Gastrocnemius medialis (tissue), 4 donors: ENCODE data around the gene SSH3. TPM values are rescaled to one million over a fixed set of nuclear protein-coding genes. Genes with fewer than 3 reads are reported as not detected.

ENCODE experiments used
- ATAC-seq, 2 donors: fragments of 150-250 bp; one replicate each; pipeline ENCODE4 v1.9.1; 2016
- DNase-seq, 2 donors: peaks; one replicate each; pipeline ENCODE4 v3.0.0-alpha.2; 2019
- H3K27ac ChIP-seq, 4 donors: fragments of 200-600 bp; sonication (generic); 1 replicate in 1 of 4; 2 replicates in 3 of 4; pipeline ENCODE4 v1.5.1; 2016 to 2018; ENCODE audit warnings: mild to moderate bottlenecking in 2 of 4, moderate library complexity in 1 of 4
- H3K27me3 ChIP-seq, 3 donors: fragments of 200-600 bp; sonication (generic) in 2 of 3; 1 replicate in 1 of 3; 2 replicates in 2 of 3; pipeline versions ENCODE4 v1.5.1 to v1.6.0; 2016 to 2019; ENCODE audit warnings: mild to moderate bottlenecking in 1 of 3, moderate library complexity in 1 of 3
- H3K36me3 ChIP-seq, 2 donors: fragments of 200-600 bp; sonication (generic) in 1 of 2; one replicate each; pipeline ENCODE4 v1.5.1; 2017 to 2018
- H3K4me1 ChIP-seq, 2 donors: fragments of 200-600 bp; sonication (generic) in 1 of 2; one replicate each; pipeline ENCODE4 v1.5.1; 2016 to 2017; ENCODE audit warnings: mild to moderate bottlenecking in 2 of 2
- H3K4me3 ChIP-seq, 4 donors: fragments of 200-600 bp; sonication (generic) in 3 of 4; 1 replicate in 1 of 4; 2 replicates in 3 of 4; pipeline ENCODE4 v1.5.1; 2016 to 2019; ENCODE audit warnings: mild to moderate bottlenecking in 2 of 4
- H3K9me3 ChIP-seq, 3 donors: fragments of 200-600 bp; sonication (generic) in 2 of 3; 1 replicate in 1 of 3; 2 replicates in 2 of 3; pipeline ENCODE4 v1.5.1; 2016 to 2019
- CTCF ChIP-seq, 5 experiments: fragments of 450-650 bp in 3 of 5; fragments of 200-600 bp in 2 of 5; sonication (generic) in 2 of 5; IDR thresholded peaks in 4 of 5; conservative IDR thresholded peaks in 1 of 5; 1 replicate in 4 of 5; 2 replicates in 1 of 5; pipeline ENCODE4 v1.5.1; 2016 to 2019; ENCODE audit warnings: antibody characterized with exemption in 5 of 5, mild to moderate bottlenecking in 3 of 5, moderate library complexity in 3 of 5
- POLR2A ChIP-seq, 2 donors: fragments of 450-650 bp; IDR thresholded peaks; one replicate each; pipeline ENCODE4 v1.6.1; 2017; ENCODE audit warnings: antibody characterized with exemption in 2 of 2, mild to moderate bottlenecking in 2 of 2, moderate library complexity in 2 of 2
- in situ Hi-C, 4 donors: fragments of 200-750 bp; cut with MboI; loops; one replicate each; pipeline versions ENCODE4 v1.15.0 to v1.8.0; 2017; ENCODE audit warnings: low sequenced_read_pairs in 4 of 4
- intact Hi-C: fragments of 100-400 bp; cut with DNase I; formaldehyde crosslinking; loops from one replicate; pipeline ENCODE4 v1.15.1; 2023; ENCODE audit warnings: low total_unique reads
- total RNA-seq, 4 donors: library from RNA; depleted of rRNA; stranded (reverse); fragments of >200 nt; gene quantifications; one replicate each; pipeline versions ENCODE4 v1.1.0 to v1.2.3, GENCODE V29; 2016

The SSH3 gene
- total RNA-seq, 4 donors from 2014 or later, result 7.9 to 16.3 (median 11.9) TPM

- in situ Hi-C loops, result loop anchor here in 2 of 4 donors (5.0 to 10.0 kb wide), 2 partner anchors 44 to 46 kb away; partner anchors contain the start of gene GRK2 (in 2 of the 2)
- Histone ChIP-seq H3K9me3 (no peaks in the 10 kb centered on the region), H3K27ac (no peak overlapping the region), H3K4me1 (no peaks in the 10 kb centered on the region), H3K36me3 (peaks cover 0 to 20% of the 10 kb centered on the region in 2 donors), H3K4me3 (no peak overlapping the region), H3K27me3 (no peaks in the 10 kb centered on the region)
- intact Hi-C loops, result no loop called here
- DNase-seq (no peak), ATAC-seq (no peak)
- no peak for TF ChIP-seq POLR2A (IDR thresholded peaks at IDR 0.05)
- TF ChIP-seq CTCF (IDR thresholded peaks at IDR 0.05 in 4 of 5, conservative IDR thresholded peaks at IDR 0.05 in 1 of 5), result no peak
Measured at GRCh38 chr11:67311051-67311555, 7.8 kb downstream of the SSH3 start.

DNA sequence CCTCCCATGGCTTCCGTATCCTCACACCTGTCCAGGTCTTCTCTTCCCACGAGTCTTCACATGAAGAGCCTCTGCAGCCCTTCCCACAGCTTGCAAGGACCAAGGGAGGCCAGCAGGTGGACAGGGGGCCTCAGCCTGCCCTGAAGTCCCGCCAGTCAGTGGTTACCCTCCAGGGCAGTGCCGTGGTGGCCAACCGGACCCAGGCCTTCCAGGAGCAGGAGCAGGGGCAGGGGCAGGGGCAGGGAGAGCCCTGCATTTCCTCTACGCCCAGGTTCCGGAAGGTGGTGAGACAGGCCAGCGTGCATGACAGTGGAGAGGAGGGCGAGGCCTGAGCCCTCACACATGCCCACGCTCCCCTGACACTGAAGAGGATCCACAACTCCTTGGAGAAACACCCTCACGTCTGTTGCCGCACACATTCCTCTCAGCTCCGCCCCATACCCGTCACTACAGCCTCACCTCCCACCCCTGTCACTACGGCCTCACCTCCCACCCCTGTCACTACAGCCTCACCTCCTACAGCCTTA, 8.3 kb downstream of the SSH3 start:
- no peak overlapping the region for H3K27ac ChIP-seq
- no peaks in the 10 kb centered on the region for H3K4me1 ChIP-seq
- H3K27me3 ChIP-seq, result no peaks in the 10 kb centered on the region
- in situ Hi-C loops (loop anchor here in 2 of 4 donors (5.0 to 10.0 kb wide), 2 partner anchors 44 to 47 kb away; partner anchors contain the start of gene GRK2 (in 2 of the 2)), intact Hi-C loops (no loop called here)
- TF ChIP-seq POLR2A (IDR thresholded peaks at IDR 0.05) (no peak), CTCF (IDR thresholded peaks at IDR 0.05 in 4 of 5, conservative IDR thresholded peaks at IDR 0.05 in 1 of 5) (no peak)
- DNase-seq, result no peak
- peaks cover 0 to 20% of the 10 kb centered on the region in 2 donors for H3K36me3 ChIP-seq
- ATAC-seq, result no peak
- no peaks in the 10 kb centered on the region for H3K9me3 ChIP-seq
- H3K4me3 ChIP-seq, result no peak overlapping the region

DNA sequence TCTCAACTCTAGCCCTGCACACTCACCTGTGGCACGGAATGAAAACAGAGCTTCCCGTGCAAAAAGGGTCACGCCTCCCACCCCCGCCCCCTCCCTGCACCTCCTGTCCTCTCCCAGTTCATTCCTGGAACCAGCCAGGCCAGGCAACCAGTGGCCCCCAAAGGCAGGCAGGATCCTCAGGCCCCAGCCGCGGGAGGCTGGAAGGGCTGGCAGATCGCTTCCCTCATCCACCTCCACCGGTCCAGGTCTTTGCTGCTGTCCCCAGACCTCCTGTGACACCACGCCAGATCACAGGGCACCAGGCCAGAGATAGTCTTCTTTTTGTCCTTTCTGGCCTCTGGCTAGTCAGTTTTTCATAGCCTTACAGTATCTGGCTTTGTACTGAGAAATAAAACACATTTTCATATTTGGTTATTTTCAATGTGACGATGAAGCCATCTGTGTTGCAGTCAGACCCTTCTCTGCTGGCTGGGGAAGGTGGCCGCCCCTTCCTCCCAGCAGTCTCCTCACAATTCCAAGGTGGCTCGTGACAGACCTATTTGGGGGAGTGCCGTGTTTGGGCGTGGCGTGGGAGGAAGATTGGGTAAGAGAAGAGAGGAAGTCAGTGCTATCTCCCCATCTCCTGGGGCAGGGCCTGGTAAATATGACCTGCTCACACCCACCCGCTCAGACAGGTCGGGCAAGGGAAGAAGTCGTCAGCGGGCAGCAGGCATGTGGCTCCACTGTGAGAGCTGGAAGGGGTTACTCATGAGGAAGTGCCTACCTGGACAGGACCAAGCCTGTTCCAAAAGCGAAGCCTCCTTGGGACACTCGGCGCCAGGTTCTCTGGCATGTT, 9.1 kb downstream of the SSH3 start:
- DNase-seq (no peak), ATAC-seq (no peak)
- no peaks in the 10 kb centered on the region for H3K4me1 ChIP-seq
- H3K4me3 ChIP-seq, result no peak overlapping the region
- intact Hi-C loops, result no loop called here
- in situ Hi-C loops, result loop anchor here in 2 of 4 donors (5.0 to 10.0 kb wide), 2 partner anchors 45 to 48 kb away; partner anchors contain the start of gene GRK2 (in 2 of the 2)
- peaks cover 0 to 20% of the 10 kb centered on the region in 2 donors for H3K36me3 ChIP-seq
- no peaks in the 10 kb centered on the region for H3K27me3 ChIP-seq
- H3K27ac ChIP-seq, result no peak overlapping the region
- H3K9me3 ChIP-seq, result no peaks in the 10 kb centered on the region
- TF ChIP-seq POLR2A (IDR thresholded peaks at IDR 0.05) (no peak), CTCF (IDR thresholded peaks at IDR 0.05 in 4 of 5, conservative IDR thresholded peaks at IDR 0.05 in 1 of 5) (no peak)

- TF ChIP-seq CTCF (IDR thresholded peaks at IDR 0.05 in 4 of 5, conservative IDR thresholded peaks at IDR 0.05 in 1 of 5) (no peak), POLR2A (IDR thresholded peaks at IDR 0.05) (no peak)
- H3K27ac ChIP-seq, result no peak overlapping the region
- no peak for ATAC-seq
- no peaks in the 10 kb centered on the region for H3K27me3 ChIP-seq
- no peak for DNase-seq
- intact Hi-C loops, result no loop called here
- peaks cover 1 to 3% of the 10 kb centered on the region in 2 donors for H3K4me1 ChIP-seq
- in situ Hi-C loops, result loop anchor here in 2 of 4 donors (5.0 to 10.0 kb wide), 2 partner anchors 46 to 49 kb away; partner anchors contain the start of gene GRK2 (in 2 of the 2)
- no peak overlapping the region for H3K4me3 ChIP-seq
- no peaks in the 10 kb centered on the region for H3K9me3 ChIP-seq
- H3K36me3 ChIP-seq, result peaks cover 0 to 16% of the 10 kb centered on the region in 2 donors
Measured at GRCh38 chr11:67313125-67313890, 10.0 kb downstream of the SSH3 start.
